Measurements from ENCODE around the gene TANGO6.

DNA sequence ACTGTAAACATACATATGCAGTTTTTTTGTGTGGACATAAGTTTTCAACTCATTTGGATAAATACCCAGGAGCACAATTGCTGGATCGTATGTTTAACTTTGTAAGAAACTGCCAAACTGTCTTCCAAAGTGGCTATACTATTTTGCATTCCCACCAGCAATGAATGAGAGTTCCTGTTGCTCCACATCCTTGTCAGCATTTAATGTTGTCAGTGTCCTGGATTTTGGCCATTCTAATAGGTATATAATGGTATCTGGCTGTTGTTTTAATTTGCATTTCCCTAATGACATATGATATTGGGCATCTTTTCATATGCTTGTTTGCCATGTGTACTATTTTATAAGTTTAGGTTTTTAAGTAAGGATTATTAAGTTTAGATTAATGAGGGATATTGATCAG lies 14.1 kb downstream of the TANGO6 start:
- TF ChIP-seq, protein P1, sequence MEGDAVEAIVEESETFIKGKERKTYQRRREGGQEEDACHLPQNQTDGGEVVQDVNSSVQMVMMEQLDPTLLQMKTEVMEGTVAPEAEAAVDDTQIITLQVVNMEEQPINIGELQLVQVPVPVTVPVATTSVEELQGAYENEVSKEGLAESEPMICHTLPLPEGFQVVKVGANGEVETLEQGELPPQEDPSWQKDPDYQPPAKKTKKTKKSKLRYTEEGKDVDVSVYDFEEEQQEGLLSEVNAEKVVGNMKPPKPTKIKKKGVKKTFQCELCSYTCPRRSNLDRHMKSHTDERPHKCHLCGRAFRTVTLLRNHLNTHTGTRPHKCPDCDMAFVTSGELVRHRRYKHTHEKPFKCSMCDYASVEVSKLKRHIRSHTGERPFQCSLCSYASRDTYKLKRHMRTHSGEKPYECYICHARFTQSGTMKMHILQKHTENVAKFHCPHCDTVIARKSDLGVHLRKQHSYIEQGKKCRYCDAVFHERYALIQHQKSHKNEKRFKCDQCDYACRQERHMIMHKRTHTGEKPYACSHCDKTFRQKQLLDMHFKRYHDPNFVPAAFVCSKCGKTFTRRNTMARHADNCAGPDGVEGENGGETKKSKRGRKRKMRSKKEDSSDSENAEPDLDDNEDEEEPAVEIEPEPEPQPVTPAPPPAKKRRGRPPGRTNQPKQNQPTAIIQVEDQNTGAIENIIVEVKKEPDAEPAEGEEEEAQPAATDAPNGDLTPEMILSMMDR (conservative IDR thresholded peaks at IDR 0.05; ENCODE audit: low read depth, low read length) = no peak
- no peak for TF ChIP-seq EZH2 (IDR thresholded peaks at IDR 0.05; ENCODE audit: borderline replicate concordance, low read depth, low read length, poor library complexity, severe bottlenecking)
